Glutamatergic neuron (in vitro differentiated cells): Measurements from ENCODE around the gene RAPGEF2. TPM values are rescaled to one million over a fixed set of nuclear protein-coding genes. Genes with fewer than 3 reads are reported as not detected.

Experiments used
- DNase-seq: peaks from one replicate; pipeline ENCODE4 v3.0.0; 2022
- H3K27ac Mint-ChIP-seq: one replicate; pipeline ENCODE4 v1.8.0; 2020; ENCODE audit warnings: mild to moderate bottlenecking, mixed read lengths, inconsistent platforms; ENCODE audit not compliant: unreplicated experiment
- H3K27me3 Mint-ChIP-seq: one replicate; pipeline ENCODE4 v1.8.0; 2020; ENCODE audit warnings: mild to moderate bottlenecking, moderate library complexity, mixed read lengths, inconsistent platforms; ENCODE audit not compliant: unreplicated experiment
- H3K36me3 Mint-ChIP-seq: one replicate; pipeline ENCODE4 v1.8.0; 2020; ENCODE audit warnings: mild to moderate bottlenecking, mixed read lengths, inconsistent platforms; ENCODE audit not compliant: unreplicated experiment
- H3K4me1 Mint-ChIP-seq: one replicate; pipeline ENCODE4 v1.8.0; 2020; ENCODE audit warnings: mild to moderate bottlenecking, low read depth, mixed read lengths, inconsistent platforms; ENCODE audit not compliant: unreplicated experiment
- H3K4me3 Mint-ChIP-seq: one replicate; pipeline ENCODE4 v1.8.0; 2020; ENCODE audit warnings: mild to moderate bottlenecking, mixed read lengths, inconsistent platforms; ENCODE audit not compliant: unreplicated experiment
- H3K9me3 Mint-ChIP-seq: one replicate; pipeline ENCODE4 v1.8.0; 2020; ENCODE audit warnings: mild to moderate bottlenecking, moderate library complexity, mixed read lengths, inconsistent platforms; ENCODE audit not compliant: unreplicated experiment
- CTCF ChIP-seq: fragments of 200-600 bp; sonication (generic); IDR thresholded peaks from one replicate; pipeline ENCODE4 v1.5.0; 2021; ENCODE audit not compliant: partially characterized antibody, unreplicated experiment
- total RNA-seq: library from RNA; stranded (reverse); fragmentation: NEBNext Ultra II Directional; extraction: Animal tissue kit (Norgen Biotek cat#: 25700); gene quantifications from one replicate; pipeline ENCODE4 v1.2.1, GENCODE V29; 2021; ENCODE audit not compliant: unreplicated experiment

RAPGEF2 gene
- total RNA-seq, 1 donor from 2014 or later, result 58.4 TPM

DNA sequence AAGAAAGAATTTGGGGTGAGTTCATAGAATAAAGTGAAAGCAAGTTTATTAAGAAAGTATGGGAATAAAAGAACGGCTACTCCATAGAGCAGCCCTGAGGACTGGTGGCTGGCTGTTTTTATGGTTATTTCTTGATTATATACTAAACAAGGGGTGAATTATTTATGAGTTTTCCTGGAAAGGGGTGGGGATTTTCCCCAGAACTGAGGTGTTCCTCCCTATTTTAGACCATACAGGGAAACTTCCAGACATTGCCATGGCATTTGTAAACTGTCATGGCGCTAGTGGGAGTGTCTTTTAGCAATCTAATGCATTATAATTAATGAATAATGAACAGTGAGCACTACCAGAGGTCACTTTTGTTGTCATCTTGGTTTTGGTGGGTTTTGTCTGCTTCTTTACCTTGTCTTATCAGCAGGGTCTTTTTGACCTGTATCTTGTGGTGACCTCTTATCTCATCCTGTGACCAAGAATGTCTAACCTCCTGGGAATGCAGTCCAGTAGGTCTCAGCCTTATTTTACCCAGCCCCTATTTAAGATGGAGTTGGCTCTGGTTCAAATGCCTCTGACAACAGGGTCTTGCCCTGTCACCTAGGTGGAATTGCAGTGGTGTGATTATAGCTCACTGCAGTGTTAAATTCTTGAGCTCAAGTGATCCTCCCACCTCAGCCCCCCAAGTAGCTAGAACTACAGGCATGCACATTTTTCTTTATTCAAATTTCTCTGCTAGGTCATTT lies 27.1 kb downstream of the RAPGEF2 start:
- no peak overlapping the region for H3K4me3 Mint-ChIP-seq
- H3K4me1 Mint-ChIP-seq, result no peaks in the 10 kb centered on the region
- DNase-seq, result no peak
- H3K9me3 Mint-ChIP-seq, result peaks cover 5% of the 10 kb centered on the region
- H3K36me3 Mint-ChIP-seq, result no peaks in the 10 kb centered on the region
- no peaks in the 10 kb centered on the region for H3K27me3 Mint-ChIP-seq
- no peak for TF ChIP-seq CTCF
- no peak overlapping the region for H3K27ac Mint-ChIP-seq

- H3K27ac Mint-ChIP-seq, result no peak overlapping the region
- TF ChIP-seq CTCF, result no peak
- DNase-seq, result no peak
- no peaks in the 10 kb centered on the region for H3K27me3 Mint-ChIP-seq
- no peaks in the 10 kb centered on the region for H3K36me3 Mint-ChIP-seq
- peaks cover 3% of the 10 kb centered on the region for H3K9me3 Mint-ChIP-seq
- peaks cover 3% of the 10 kb centered on the region for H3K4me1 Mint-ChIP-seq
- no peak overlapping the region for H3K4me3 Mint-ChIP-seq
Measured at GRCh38 chr4:159131564-159131963, 28.7 kb downstream of the RAPGEF2 start.

DNA sequence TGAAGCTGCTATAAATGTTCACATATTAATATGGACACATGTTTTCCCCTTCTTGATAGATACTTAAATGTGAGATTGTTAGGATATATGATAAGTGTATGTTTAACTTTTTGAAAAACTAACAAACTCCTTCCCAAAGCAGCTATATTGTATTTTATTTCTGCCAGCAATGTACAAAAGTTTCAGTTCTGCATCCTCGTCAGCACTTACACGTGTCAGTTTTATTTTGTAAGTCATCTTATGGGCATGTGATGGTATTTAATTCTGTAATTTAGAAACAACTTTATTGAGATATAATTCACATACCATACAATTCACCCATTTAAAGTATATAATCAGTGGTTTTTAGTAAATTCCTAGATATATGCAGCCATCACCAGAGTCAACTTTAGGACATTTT lies 31.6 kb downstream of the RAPGEF2 start:
- DNase-seq, result no peak
- H3K27ac Mint-ChIP-seq, result no peak overlapping the region
- peaks cover 16% of the 10 kb centered on the region for H3K4me1 Mint-ChIP-seq
- H3K27me3 Mint-ChIP-seq, result peaks cover 2% of the 10 kb centered on the region
- TF ChIP-seq CTCF, result no peak
- no peak overlapping the region for H3K4me3 Mint-ChIP-seq
- H3K9me3 Mint-ChIP-seq, result peaks cover 3% of the 10 kb centered on the region
- H3K36me3 Mint-ChIP-seq, result no peaks in the 10 kb centered on the region

GRCh38 chr4:159137176-159137575 lies 34.3 kb downstream of the RAPGEF2 start:
- Mint-ChIP-seq H3K9me3 (peaks cover 2% of the 10 kb centered on the region), H3K27ac (no peak overlapping the region), H3K27me3 (peaks cover 2% of the 10 kb centered on the region), H3K4me3 (peak overlapping the region; percentile 31), H3K36me3 (no peaks in the 10 kb centered on the region), H3K4me1 (peaks cover 26% of the 10 kb centered on the region)
- no peak for DNase-seq
- TF ChIP-seq CTCF, result no peak

DNA sequence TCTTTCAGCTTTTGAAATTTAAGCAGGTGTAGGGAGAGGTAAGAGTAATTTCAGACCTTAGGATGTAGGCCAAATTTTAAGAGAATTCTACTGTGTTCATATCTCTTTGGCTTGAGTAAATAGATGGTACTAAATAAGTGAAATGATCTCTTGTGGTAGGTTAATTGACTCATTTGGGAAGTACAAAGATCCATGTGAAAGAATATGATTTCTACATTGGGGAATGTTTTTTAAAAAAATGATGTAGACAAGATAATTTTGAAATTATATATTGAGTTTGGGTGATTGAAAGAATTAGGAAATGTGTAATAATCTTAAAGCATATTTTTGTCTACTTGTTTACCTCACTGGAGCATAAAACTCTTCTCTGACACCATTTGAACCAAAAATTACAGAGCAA lies 35.6 kb downstream of the RAPGEF2 start:
- no peak for DNase-seq
- Mint-ChIP-seq H3K9me3 (peaks cover 2% of the 10 kb centered on the region), H3K27me3 (peaks cover 2% of the 10 kb centered on the region), H3K4me3 (no peak overlapping the region), H3K4me1 (peaks cover 27% of the 10 kb centered on the region), H3K27ac (no peak overlapping the region), H3K36me3 (no peaks in the 10 kb centered on the region)
- no peak for TF ChIP-seq CTCF
